DOHH2 (cell line): ENCODE measurements around the gene ZMAT3.

Experiments used
- EZH2phosphoT487 ChIP-seq: fragments of 200-600 bp; sonication (generic); IDR thresholded peaks from 2 replicates; pipeline ENCODE4 v1.6.1; 2017; ENCODE audit warnings: borderline replicate concordance, mild to moderate bottlenecking, antibody characterized with exemption, low read length, moderate library complexity, mixed read lengths
- TF ChIP-seq, protein P1 (sequence below): fragments of 200-600 bp; sonication (generic); IDR thresholded peaks from one replicate; pipeline ENCODE4 v1.5.1; 2014; ENCODE audit warnings: antibody characterized with exemption, mild to moderate bottlenecking, low read depth, low read length; ENCODE audit not compliant: poor library complexity, severe bottlenecking

DNA sequence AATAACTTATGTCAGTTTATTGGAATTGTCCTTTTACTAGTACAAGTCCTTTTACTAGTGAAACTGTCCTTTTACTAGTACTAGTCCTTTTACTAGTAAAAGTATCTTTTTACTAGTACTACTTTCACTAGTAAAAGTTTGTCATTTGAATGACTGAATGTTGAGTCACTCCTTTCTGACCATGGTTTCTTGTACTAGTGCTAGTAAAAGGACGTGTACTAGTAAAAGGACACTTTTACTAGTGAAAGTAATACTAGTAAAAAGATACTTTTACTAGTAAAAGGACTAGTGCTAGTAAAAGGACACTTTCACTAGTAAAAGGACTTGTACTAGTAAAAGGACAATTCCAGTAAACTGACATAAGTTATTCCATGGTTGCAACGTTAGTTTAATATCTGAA lies 96.3 kb downstream of the ZMAT3 start:
- TF ChIP-seq, protein P1, sequence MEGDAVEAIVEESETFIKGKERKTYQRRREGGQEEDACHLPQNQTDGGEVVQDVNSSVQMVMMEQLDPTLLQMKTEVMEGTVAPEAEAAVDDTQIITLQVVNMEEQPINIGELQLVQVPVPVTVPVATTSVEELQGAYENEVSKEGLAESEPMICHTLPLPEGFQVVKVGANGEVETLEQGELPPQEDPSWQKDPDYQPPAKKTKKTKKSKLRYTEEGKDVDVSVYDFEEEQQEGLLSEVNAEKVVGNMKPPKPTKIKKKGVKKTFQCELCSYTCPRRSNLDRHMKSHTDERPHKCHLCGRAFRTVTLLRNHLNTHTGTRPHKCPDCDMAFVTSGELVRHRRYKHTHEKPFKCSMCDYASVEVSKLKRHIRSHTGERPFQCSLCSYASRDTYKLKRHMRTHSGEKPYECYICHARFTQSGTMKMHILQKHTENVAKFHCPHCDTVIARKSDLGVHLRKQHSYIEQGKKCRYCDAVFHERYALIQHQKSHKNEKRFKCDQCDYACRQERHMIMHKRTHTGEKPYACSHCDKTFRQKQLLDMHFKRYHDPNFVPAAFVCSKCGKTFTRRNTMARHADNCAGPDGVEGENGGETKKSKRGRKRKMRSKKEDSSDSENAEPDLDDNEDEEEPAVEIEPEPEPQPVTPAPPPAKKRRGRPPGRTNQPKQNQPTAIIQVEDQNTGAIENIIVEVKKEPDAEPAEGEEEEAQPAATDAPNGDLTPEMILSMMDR, result no peak
- TF ChIP-seq EZH2phosphoT487, result no peak
